Activated T-helper 1 cell treated with anti-CD3 and anti-CD28 coated beads, Interleukin-2, amount 50 U/mL, for 16 hours (primary cell): ENCODE data around the gene LYPD5.
"Not testable (repeated sequence)": the region's sequence is repeated elsewhere in the genome, so short reads cannot be mapped to it uniquely, and the experiment has no call there.

Experiments
- DNase-seq, 2 donors: peaks; one replicate each; pipeline ENCODE4 v3.0.0-alpha.2; 2020; ENCODE audit warnings: low read depth in 1 of 2, low spot score in 1 of 2

The LYPD5 gene

DNA sequence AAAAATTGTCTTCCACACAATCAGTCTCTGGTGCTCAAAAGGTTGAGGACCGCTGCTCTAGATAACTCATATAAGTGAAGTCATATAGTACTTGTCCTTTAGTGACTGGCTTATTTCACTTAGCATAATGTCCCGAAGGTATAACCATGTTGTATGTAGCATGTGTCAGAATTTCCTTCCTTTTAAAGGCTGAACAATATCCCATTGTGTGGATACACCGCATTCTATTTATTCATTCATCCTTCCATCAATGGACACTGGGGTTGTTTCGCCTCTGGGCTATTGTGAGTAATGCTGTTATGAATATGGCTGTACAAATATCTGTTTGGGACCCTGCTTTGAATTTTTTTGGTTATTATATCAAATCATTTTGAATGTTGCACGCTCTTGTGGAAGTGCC, 4.6 kb upstream of the LYPD5 start:
- no peak for DNase-seq

- not testable (repeated sequence) for DNase-seq
Observed at GRCh38 chr19:43806401-43806800, 4.2 kb upstream of the LYPD5 start.

- DNase-seq = no peak
Observed at GRCh38 chr19:43804432-43804831, 2.2 kb upstream of the LYPD5 start.

- DNase-seq = no peak
Observed at GRCh38 chr19:43799502-43800142, 2.6 kb downstream of the LYPD5 start.

GRCh38 chr19:43798546-43799409, 3.5 kb downstream of the LYPD5 start:
- DNase-seq = peak; percentile 21 to 45

- DNase-seq = no peak
Observed at GRCh38 chr19:43798026-43798545, 4.2 kb downstream of the LYPD5 start.

- DNase-seq = no peak
Observed at GRCh38 chr19:43797556-43797955, 4.7 kb downstream of the LYPD5 start.

- no peak for DNase-seq
Observed at GRCh38 chr19:43797118-43797517, 5.1 kb downstream of the LYPD5 start.

GRCh38 chr19:43790587-43790986, 11.7 kb downstream of the LYPD5 start:
- no peak for DNase-seq

DNA sequence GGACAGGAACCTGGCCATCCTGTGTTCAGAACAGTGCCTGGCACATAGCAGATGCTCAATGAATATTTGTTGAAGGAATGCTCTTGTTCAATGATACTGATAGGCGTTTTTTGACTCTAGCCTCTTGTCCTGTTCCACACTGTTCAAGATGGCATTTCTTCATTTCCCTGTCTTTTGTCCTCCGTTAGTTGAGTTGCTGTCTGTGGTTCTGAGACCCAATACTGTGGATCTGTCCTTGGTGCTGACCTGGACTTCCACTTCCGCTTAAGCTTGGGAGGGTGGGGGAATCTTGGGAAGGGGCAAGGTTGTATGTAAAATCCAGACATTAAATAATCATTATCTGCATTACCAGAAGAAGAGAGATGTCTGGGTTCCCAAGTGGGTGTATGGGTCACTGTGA, 13.2 kb downstream of the LYPD5 start:
- DNase-seq = no peak

DNA sequence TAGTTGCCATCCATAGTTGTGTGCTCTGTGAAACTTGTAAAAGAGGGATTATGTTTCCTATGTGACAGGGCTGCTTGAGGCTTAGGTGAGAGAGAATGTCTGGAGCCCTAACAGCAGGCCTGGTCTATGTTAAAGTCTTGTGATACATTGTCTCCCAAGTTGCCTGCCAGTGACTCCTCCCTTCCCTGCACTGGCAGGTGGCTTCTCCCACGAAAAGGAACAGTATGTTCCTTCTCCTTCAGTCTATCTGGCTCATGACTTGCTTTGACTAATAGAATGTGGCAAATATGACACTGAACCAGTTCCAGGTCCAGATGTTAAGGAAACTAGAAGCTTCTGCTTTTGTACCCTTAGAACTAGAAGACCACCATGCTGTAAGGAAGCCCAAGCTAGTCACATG, 15.6 kb downstream of the LYPD5 start:
- no peak for DNase-seq

DNA sequence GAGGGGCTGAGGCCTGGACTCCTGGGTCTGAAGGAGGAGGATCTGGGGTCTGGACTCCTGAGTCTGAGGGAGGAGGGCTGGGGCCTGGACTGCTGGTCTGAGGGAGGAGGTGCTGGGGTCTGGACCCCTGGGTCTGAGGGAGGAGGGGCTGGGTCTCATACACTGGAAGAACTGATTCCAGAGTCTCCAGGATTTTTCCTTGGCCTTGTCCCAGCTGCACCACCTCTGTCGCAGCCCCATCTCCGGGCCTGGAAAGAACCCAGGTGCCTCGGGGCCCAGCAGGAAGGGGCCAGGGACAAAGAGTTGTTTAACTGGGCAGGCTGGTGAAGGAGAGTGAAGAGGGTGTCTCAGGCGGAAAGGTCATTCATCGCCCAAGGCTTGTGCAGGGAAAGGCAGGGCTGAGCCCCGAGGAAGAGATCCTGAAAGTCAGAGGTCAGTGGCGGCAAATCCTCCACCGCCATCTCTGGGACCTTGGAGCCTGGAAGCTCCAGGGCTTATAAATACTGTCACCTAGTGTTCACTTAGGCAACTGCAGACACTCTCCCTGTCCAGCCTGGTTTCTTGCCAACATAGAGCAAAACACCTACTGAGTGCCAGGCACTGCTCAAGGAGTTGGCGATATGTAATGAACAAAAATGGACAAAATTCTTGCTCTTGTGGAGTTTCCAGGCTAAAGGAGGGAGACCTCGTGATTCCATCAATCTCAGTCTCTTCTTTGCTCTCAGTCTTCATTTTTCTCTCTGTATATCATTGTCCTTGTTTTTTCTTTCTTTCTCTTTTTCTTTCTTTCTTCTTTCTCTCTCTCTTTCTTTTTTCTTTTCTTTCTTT, 17.1 kb downstream of the LYPD5 start:
- no peak for DNase-seq

DNA sequence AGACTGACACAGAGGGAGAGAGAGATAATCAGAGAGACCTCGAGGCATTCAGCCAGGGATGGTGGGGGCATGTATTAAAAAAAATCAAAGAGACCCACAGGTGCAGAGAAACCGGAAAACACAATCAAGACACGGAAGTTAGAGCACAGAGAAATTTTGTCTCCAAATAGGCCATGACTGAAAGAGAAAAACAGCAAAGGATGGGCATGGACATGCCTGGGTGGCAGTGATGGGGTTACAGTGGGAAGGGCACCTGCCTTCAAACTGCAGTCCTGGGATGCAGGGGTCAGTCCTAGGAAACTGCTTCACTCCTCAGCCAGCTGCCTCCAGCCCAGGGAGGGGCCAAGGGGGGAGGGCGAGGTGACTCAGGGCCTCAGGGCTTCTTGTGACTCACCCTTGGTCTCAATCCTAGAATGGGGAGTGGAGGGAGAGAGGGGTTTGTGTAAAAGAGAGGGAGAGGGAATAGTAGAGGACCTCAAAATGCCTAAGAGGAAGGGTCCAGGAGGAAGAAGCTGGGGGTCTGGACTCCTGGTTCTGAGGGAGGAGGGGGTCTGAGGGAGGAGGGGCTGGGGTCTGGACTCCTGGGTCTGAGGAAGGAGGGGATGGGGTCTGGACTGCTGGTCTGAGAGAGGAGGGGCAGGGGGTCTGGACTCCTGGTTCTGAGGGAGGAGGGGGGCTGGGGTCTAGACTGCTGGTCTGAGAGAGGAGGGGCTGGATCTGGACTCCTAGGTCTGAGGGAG, 17.8 kb downstream of the LYPD5 start:
- peak in 1 of 2 donors; percentile 35 for DNase-seq

DNA sequence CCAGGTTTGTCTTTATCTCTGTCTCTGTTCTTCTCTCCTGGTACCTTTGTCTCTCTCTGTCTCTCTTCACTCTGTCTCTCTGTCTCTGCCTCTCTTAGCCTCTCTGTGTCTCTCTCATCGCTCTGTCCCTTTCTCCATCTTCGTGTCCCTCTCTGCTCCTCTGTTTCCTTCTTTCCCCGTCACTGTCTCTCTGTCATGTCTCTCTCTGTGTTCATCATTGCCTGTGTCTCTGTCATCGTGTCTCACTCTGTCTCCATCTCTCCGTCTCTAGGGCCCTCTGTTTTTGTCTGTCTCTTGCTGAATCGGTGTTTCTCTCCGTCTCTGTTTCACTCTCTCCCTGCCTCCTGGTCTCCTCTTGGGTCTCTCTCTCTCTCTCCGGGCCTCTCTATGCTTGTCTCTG, 18.6 kb downstream of the LYPD5 start:
- no peak for DNase-seq

- DNase-seq = no peak
Observed at GRCh38 chr19:43782689-43783231, 19.5 kb downstream of the LYPD5 start.

DNA sequence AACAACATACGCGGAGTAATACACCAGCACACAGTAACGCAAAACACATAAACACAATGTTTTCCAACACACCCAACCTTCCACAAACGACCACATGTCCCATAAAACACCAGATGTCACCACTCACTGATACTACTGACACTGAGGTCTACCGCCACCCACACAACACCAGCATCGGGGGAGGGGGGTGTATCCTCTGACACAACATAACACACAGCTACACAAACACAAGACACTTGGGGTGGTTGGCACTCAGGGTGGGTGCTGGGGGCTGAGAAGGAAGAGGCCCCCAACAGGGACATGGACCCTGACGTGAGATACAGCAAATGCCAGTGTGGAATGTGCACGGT, 20.0 kb downstream of the LYPD5 start:
- DNase-seq = no peak

- no peak for DNase-seq
Observed at GRCh38 chr19:43781630-43782310, 20.5 kb downstream of the LYPD5 start.

- DNase-seq = peak; percentile 27 to 49
Observed at GRCh38 chr19:43780706-43781525, 21.3 kb downstream of the LYPD5 start, which contains the start of gene KCNN4. Gene KCNN4, minus strand, starts transcription at chr19:43780973. Its CDS starts 112 bp downstream, at chr19:43780861.

DNA sequence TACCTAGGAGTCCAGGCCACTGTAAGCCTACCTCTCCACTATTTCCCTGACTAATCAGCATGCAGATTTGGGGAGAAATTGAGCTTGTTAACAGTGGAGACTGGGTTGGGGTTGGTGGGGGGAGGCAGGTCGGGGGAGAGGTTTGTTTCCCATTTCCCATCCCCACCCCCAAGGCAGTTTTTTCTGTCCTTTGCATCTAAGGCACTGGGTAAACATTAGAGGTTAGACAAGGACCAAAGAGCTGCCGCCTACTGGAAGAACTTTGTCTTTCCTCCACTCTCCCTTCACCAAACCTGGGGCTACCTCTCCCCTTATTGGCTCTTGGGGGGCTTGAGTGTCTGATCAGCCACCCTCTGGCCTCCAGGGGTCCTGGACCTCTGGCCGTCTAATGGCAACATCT, 22.4 kb downstream of the LYPD5 start:
- no peak for DNase-seq
